Measurements from ENCODE around the gene TRMT2A.

TRMT2A gene

GRCh38 chr22:20138417-20138738, 21.4 kb upstream of the TRMT2A start:
- TF ChIP-seq CTCF (IDR thresholded peaks at IDR 0.05) = no peak
- Histone ChIP-seq H3K4me3 (no peak overlapping the region), H3K27ac (no peak overlapping the region)
- DNase-seq (ENCODE audit: low spot score) = no peak

- no peak for TF ChIP-seq CTCF (IDR thresholded peaks at IDR 0.05)
- peak overlapping the region; percentile 26 for H3K4me3 ChIP-seq
- DNase-seq (ENCODE audit: low spot score) = no peak
- H3K27ac ChIP-seq = peak overlapping the region in 1 of 2 donors; percentile 49
Observed at GRCh38 chr22:20137671-20138416, 20.8 kb upstream of the TRMT2A start.

- no peak for DNase-seq (ENCODE audit: low spot score)
- no peak overlapping the region for H3K4me3 ChIP-seq
- H3K27ac ChIP-seq = no peak overlapping the region
- TF ChIP-seq CTCF (IDR thresholded peaks at IDR 0.05) = no peak
Observed at GRCh38 chr22:20137113-20137512, 20.1 kb upstream of the TRMT2A start.

- H3K4me3 ChIP-seq = no peak overlapping the region
- H3K27ac ChIP-seq = no peak overlapping the region
- no peak for DNase-seq (ENCODE audit: low spot score)
- TF ChIP-seq CTCF (IDR thresholded peaks at IDR 0.05) = no peak
Observed at GRCh38 chr22:20136603-20136873, 19.5 kb upstream of the TRMT2A start.

- Histone ChIP-seq H3K27ac (no peak overlapping the region), H3K4me3 (no peak overlapping the region)
- no peak for TF ChIP-seq CTCF (IDR thresholded peaks at IDR 0.05)
- DNase-seq (ENCODE audit: low spot score) = no peak
Observed at GRCh38 chr22:20135806-20136602, 19.0 kb upstream of the TRMT2A start.

- no peak for TF ChIP-seq CTCF (IDR thresholded peaks at IDR 0.05)
- DNase-seq (ENCODE audit: low spot score) = no peak
- H3K27ac ChIP-seq = no peak overlapping the region
- H3K4me3 ChIP-seq = no peak overlapping the region
Observed at GRCh38 chr22:20135265-20135664, 18.2 kb upstream of the TRMT2A start.

All from coronary artery (tissue), 2 donors.